ENCODE results near the gene BTBD1. TPM values are rescaled to one million over a fixed set of nuclear protein-coding genes. Genes with fewer than 3 reads are reported as not detected.
"Not testable (repeated sequence)": the region's sequence is repeated elsewhere in the genome, so short reads cannot be mapped to it uniquely, and the experiment has no call there.

Gene BTBD1
- total and polyA plus RNA-seq, 7 donors, result 32.1 to 82.4 (median 64.2) TPM

DNA sequence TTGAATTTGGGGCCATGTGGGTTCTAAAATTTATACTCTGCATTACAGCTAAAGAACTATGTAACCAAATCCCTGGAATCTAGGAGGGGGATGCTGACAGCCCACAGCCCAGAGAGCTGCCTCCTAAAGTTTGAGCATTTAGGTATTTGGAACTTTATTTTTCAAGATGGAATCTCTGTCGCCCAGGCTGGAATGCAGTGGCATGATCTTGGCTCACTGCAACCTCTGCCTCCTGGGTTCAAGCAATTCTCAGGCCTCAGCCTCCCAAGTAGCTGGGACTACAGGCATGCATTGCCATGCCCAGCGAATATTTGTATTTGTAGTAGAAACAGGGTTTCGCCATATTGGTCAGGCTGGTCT is 66.4 kb downstream of the BTBD1 start:
- not testable (repeated sequence) for H3K27me3 ChIP-seq, H3K9me3 ChIP-seq, H3K4me3 ChIP-seq, DNase-seq
- 94 to 95% methylated on average over 3 of the region's 3 CpGs for WGBS, 2 donors
- Histone ChIP-seq H3K4me1 (peaks cover 0 to 15% (median 9%) of the 10 kb centered on the region in 4 donors), H3K27ac (peak overlapping the region in 2 of 4 donors; percentile 46 to 49), H3K36me3 (peaks cover 0 to 12% (median 6%) of the 10 kb centered on the region in 4 donors)
- TF ChIP-seq, protein P1, sequence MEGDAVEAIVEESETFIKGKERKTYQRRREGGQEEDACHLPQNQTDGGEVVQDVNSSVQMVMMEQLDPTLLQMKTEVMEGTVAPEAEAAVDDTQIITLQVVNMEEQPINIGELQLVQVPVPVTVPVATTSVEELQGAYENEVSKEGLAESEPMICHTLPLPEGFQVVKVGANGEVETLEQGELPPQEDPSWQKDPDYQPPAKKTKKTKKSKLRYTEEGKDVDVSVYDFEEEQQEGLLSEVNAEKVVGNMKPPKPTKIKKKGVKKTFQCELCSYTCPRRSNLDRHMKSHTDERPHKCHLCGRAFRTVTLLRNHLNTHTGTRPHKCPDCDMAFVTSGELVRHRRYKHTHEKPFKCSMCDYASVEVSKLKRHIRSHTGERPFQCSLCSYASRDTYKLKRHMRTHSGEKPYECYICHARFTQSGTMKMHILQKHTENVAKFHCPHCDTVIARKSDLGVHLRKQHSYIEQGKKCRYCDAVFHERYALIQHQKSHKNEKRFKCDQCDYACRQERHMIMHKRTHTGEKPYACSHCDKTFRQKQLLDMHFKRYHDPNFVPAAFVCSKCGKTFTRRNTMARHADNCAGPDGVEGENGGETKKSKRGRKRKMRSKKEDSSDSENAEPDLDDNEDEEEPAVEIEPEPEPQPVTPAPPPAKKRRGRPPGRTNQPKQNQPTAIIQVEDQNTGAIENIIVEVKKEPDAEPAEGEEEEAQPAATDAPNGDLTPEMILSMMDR (IDR thresholded peaks at IDR 0.05), result peak in 1 of 4 experiments; percentile 5
- intact Hi-C loops (cut with DNase I), result loop anchor here (5.0 kb wide), 1 partner anchor 153 kb away; no protein-coding TSS in a partner anchor

DNA sequence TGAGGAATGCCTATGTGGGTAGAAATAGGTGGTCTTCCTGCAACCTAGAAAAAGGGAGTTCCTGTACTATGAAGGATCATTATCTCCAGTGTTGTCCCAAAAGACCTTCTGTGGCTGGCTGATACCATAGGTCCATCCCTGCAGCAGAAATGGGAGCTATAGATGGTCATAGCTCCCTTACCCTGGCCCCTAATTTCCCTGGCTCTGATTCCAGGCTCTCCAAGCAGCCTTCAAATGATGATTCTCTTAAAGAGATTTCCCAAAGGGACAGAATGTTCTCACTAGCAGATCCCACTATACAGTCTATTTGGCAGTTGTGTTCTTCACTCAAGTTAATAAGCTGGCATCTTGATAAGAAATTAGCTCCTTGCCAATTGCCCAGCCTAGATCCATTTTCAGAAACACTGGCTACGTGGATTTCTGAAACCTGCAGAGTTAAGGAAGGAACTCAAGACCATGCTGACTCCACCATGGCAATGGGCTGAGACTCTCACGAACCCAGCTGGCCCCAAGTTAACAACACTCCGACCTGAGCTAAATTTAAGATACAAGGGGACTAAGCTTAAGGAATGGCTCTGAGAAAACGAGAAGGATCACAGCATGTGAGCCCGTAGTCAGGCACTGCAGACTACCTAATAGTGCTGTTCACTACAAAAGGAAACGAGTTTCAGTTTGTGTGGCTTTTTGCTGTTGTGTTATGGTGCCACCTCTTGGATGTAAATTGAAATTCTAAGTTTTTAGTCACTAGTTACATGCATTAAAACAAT is 67.0 kb downstream of the BTBD1 start:
- peaks cover 0 to 15% (median 9%) of the 10 kb centered on the region in 4 donors for H3K4me1 ChIP-seq
- DNase-seq, result no peak
- 23 to 25% methylated on average over 6 of the region's 6 CpGs for WGBS, 2 donors
- H3K27me3 ChIP-seq, result no peaks in the 10 kb centered on the region
- peaks cover 0 to 7% (median 2%) of the 10 kb centered on the region in 4 donors for H3K36me3 ChIP-seq
- intact Hi-C loops (cut with DNase I), result loop anchor here (5.0 kb wide), 1 partner anchor 153 kb away; no protein-coding TSS in a partner anchor
- peak overlapping the region in 3 of 4 donors; percentile 24 to 38 (median 24) for H3K4me3 ChIP-seq
- no peaks in the 10 kb centered on the region for H3K9me3 ChIP-seq
- peak overlapping the region in 3 of 4 donors; percentile 46 to 51 (median 49) for H3K27ac ChIP-seq
- no peak for TF ChIP-seq EP300 (IDR thresholded peaks at IDR 0.05)
- TF ChIP-seq, protein P1 (IDR thresholded peaks at IDR 0.05), result peak in 2 of 4 experiments; percentile 15 to 33
- TF ChIP-seq POLR2AphosphoS5 (IDR thresholded peaks at IDR 0.05), result no peak
- TF ChIP-seq POLR2A (IDR thresholded peaks at IDR 0.05), result no peak

DNA sequence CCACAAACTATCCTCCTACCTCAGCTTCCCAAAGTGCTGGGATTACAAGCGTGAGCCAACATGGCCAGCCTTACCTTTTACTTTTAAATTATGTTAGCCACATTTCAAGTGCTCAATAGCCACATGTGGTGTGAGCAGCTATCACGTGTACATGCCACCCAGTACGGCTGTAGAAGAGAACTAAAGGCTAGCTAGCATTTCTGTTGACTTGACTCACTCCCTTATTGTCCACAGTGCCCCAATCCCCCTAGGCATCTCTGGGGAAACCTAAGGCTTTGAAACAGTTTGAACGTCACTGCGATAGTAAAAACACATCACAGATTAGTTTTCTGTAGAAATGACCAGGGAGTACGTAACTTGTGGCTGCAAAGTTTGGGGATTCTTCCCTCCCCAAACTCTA is 67.6 kb downstream of the BTBD1 start:
- Histone ChIP-seq H3K27me3 (no peaks in the 10 kb centered on the region), H3K27ac (no peak overlapping the region), H3K9me3 (no peaks in the 10 kb centered on the region), H3K4me1 (peaks cover 0 to 15% (median 9%) of the 10 kb centered on the region in 4 donors), H3K36me3 (peaks cover 0 to under 1% (median 0%) of the 10 kb centered on the region in 4 donors), H3K4me3 (no peak overlapping the region)
- DNase-seq, result no peak
- TF ChIP-seq EP300 (IDR thresholded peaks at IDR 0.05) (no peak), POLR2A (IDR thresholded peaks at IDR 0.05) (no peak), POLR2AphosphoS5 (IDR thresholded peaks at IDR 0.05) (no peak)
- TF ChIP-seq, protein P1 (IDR thresholded peaks at IDR 0.05), result no peak
- WGBS, 2 donors, result 89 to 93% methylated on average over 6 of the region's 6 CpGs
- intact Hi-C loops (cut with DNase I), result no loop called here

DNA sequence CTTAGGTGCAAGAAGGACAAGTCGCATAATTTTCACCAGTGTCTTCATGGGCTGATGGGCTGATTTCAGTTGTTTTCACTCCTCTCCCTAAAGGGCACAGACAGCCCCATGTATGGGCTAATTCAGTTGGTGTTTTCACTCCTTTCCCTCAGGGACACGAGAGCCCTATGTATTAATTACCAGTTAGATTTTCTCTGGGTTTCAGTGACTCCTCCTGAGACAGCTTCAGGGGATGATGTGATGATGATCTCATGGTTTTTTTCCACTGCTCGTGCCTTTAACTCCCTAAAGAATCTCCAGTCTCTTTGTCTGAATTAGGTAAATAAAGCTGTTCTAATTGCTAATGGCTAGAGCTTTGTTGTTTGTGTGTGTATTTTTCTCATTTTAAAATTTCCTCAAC is 71.1 kb downstream of the BTBD1 start:
- Histone ChIP-seq H3K27me3 (no peaks in the 10 kb centered on the region), H3K27ac (no peak overlapping the region), H3K4me1 (peaks cover 0 to 15% (median 9%) of the 10 kb centered on the region in 4 donors), H3K4me3 (no peak overlapping the region), H3K9me3 (no peaks in the 10 kb centered on the region), H3K36me3 (peaks cover 0 to 10% (median 2%) of the 10 kb centered on the region in 4 donors)
- WGBS, 2 donors, result 65 to 79% methylated on average over 3 of the region's 3 CpGs
- DNase-seq, result no peak
- TF ChIP-seq POLR2AphosphoS5 (IDR thresholded peaks at IDR 0.05) (no peak), POLR2A (IDR thresholded peaks at IDR 0.05) (no peak)
- TF ChIP-seq, protein P1 (IDR thresholded peaks at IDR 0.05), result no peak
- intact Hi-C loops (cut with DNase I), result no loop called here
